Karpas-422 (cell line): Measurements from ENCODE around the gene C16orf96. TPM values are rescaled to one million over a fixed set of nuclear protein-coding genes. Genes with fewer than 3 reads are reported as not detected.

Experiments
- DNase-seq: peaks from one replicate; pipeline ENCODE4 v3.0.0-alpha.2; 2015
- H2AFZ ChIP-seq: fragments of 200-600 bp; sonication (generic); 2 replicates; pipeline ENCODE4 v1.6.1; 2014; ENCODE audit warnings: antibody characterized with exemption, low read length, mixed read lengths
- H3K27ac ChIP-seq: fragments of 200-600 bp; sonication (generic); 2 replicates; pipeline ENCODE4 v1.5.1; 2014; ENCODE audit warnings: mild to moderate bottlenecking, low read length, moderate library complexity
- H3K27me3 ChIP-seq: fragments of 200-600 bp; sonication (generic); 2 replicates; pipeline ENCODE4 v1.6.1; 2014; ENCODE audit warnings: low read length, mixed read lengths
- H3K36me3 ChIP-seq: fragments of 200-600 bp; sonication (generic); 2 replicates; pipeline ENCODE4 v1.6.1; 2014; ENCODE audit warnings: low read length, mixed read lengths; ENCODE audit not compliant: insufficient read depth
- H3K4me1 ChIP-seq: fragments of 200-600 bp; sonication (generic); 2 replicates; pipeline ENCODE4 v1.6.1; 2014; ENCODE audit warnings: mild to moderate bottlenecking, low read length, mixed read lengths
- H3K4me2 ChIP-seq: fragments of 200-600 bp; sonication (generic); 2 replicates; pipeline ENCODE4 v1.6.1; 2014; ENCODE audit warnings: low read length, low read depth, mild to moderate bottlenecking; ENCODE audit not compliant: poor library complexity, severe bottlenecking
- H3K4me3 ChIP-seq: fragments of 200-600 bp; sonication (generic); 2 replicates; pipeline ENCODE4 v1.5.1; 2014; ENCODE audit warnings: mild to moderate bottlenecking, antibody characterized with exemption, low read length, mixed read lengths
- H3K79me2 ChIP-seq: fragments of 200-600 bp; sonication (generic); 2 replicates; pipeline ENCODE4 v1.6.1; 2014; ENCODE audit warnings: mild to moderate bottlenecking, low read length, mixed read lengths
- H3K9ac ChIP-seq: fragments of 200-600 bp; sonication (generic); 2 replicates; pipeline ENCODE4 v1.6.0; 2014; ENCODE audit warnings: low read length
- H3K9me2 ChIP-seq: fragments of 200-600 bp; sonication (generic), shearing (Covaris generic); replicated peaks from 2 replicates; pipeline ENCODE4 v1.6.0; 2014; ENCODE audit warnings: mild to moderate bottlenecking, low read length, moderate library complexity; ENCODE audit not compliant: insufficient read depth
- H3K9me3 ChIP-seq: fragments of 300-700, 200-600 bp; sonication (generic); 2 replicates; pipeline ENCODE4 v1.6.1; 2014; ENCODE audit warnings: low read length, mixed read lengths
- H4K20me1 ChIP-seq: fragments of 200-600 bp; sonication (generic); 2 replicates; pipeline ENCODE4 v1.6.1; 2014; ENCODE audit warnings: mild to moderate bottlenecking, antibody characterized with exemption, low read length, low read depth; ENCODE audit not compliant: insufficient read depth
- small RNA-seq: library from RNA; depleted of rRNA; stranded (forward); fragments of <200 nt; gene quantifications from one replicate; pipeline ENCODE3, GENCODE V24; 2014
- total RNA-seq: library from RNA; depleted of rRNA; stranded (reverse); fragments of >200 nt; shearing (Covaris generic); gene quantifications from 2 replicates; pipeline ENCODE4 v1.2.3, GENCODE V29; 2014; ENCODE audit warnings: low replicate concordance; rRNA removed

The C16orf96 gene
- total RNA-seq, 1 experiment from 2014 or later, result not detected

DNA sequence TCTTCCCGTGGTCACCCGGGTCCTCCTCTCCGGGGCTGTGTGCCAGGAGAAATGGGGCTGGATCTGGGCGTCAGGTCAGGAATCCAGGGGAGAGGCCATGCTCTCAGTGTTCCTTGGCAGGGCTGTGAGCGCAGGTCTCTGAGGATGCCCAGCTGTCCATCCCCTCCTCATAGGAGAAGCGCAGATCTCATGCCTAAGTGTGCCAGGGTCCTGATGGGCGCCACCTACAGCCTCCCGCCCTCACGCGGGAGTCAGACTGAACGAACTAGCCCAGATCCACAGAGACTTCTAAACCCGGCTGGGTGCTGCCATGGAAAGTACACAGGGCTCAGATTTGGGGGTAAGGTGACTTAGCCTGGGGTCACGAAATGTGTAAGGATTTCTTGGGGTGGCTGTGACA, 92.8 kb downstream of the C16orf96 start:
- no peak overlapping the region for H3K4me3 ChIP-seq
- no peak overlapping the region for H3K9ac ChIP-seq
- no peaks in the 10 kb centered on the region for H3K36me3 ChIP-seq
- no peaks in the 10 kb centered on the region for H4K20me1 ChIP-seq
- no peaks in the 10 kb centered on the region for H3K9me2 ChIP-seq
- peaks cover 8% of the 10 kb centered on the region for H3K4me1 ChIP-seq
- no peak overlapping the region for H3K27ac ChIP-seq
- H3K9me3 ChIP-seq, result no peaks in the 10 kb centered on the region
- H3K79me2 ChIP-seq, result peaks cover 43% of the 10 kb centered on the region
- peak; percentile 57 for DNase-seq
- H3K4me2 ChIP-seq, result no peak overlapping the region
- no peaks in the 10 kb centered on the region for H3K27me3 ChIP-seq
- H2AFZ ChIP-seq, result no peak overlapping the region

DNA sequence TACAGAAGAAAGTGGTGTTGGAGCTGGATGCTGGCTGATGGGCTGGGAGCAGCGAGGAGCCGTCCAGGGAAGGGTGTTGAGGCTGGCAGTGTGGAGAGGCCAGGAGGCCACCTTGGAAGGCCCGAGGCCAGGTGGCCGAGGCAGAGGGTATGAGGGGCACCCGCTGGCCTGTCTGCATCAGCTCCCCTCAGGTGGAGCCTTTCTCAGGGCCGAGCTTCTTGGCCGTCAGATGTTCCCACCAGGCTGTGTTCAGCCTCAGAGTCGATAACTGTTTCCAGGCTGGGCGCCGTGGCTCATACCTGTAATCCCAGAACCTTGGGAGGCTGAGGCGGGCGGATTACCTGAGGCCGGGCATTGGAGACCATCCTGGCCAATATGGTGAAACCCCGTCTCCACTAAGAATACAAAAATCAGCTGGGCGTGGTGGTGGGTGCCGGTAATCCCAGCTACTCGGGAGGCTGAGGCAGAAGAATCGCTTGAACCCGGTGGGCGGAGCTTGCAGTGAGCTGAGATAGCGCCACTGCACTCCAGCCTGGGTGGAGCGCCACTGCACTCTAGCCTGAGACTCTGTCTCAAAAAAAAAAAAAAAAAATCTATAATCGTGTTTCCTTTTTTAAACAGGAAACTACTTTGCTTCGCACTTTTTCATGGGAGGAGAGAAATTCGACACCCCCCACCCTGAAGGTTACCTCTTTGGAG, 93.8 kb downstream of the C16orf96 start:
- no peak overlapping the region for H2AFZ ChIP-seq
- no peaks in the 10 kb centered on the region for H3K9me3 ChIP-seq
- DNase-seq, result no peak
- no peak overlapping the region for H3K4me2 ChIP-seq
- H3K4me1 ChIP-seq, result peaks cover 8% of the 10 kb centered on the region
- no peak overlapping the region for H3K4me3 ChIP-seq
- no peak overlapping the region for H3K9ac ChIP-seq
- H3K36me3 ChIP-seq, result no peaks in the 10 kb centered on the region; the same call in 1 of the 2 replicates
- no peaks in the 10 kb centered on the region for H3K9me2 ChIP-seq
- H3K27ac ChIP-seq, result no peak overlapping the region
- peaks cover 36% of the 10 kb centered on the region for H3K79me2 ChIP-seq
- H4K20me1 ChIP-seq, result no peaks in the 10 kb centered on the region
- no peaks in the 10 kb centered on the region for H3K27me3 ChIP-seq

Small RNA genes within 50 kb of the gene (small RNA-seq; reads per million reads assigned to genes)
- gene RN7SL850P, result not detected

Other genes with a start within 250 kb of the C16orf96 start
- 0.07 TPM in 1 of 2 replicates, not detected in the other for gene GLIS2, start 240.3 kb upstream of the C16orf96 start, total RNA-seq
- 65.6 and 126 TPM in 2 replicates for gene PAM16, start 205.0 kb upstream of the C16orf96 start, total RNA-seq
- 4.1 and 8.9 TPM in 2 replicates for gene VASN, start 184.5 kb upstream of the C16orf96 start, total RNA-seq
- 46.2 and 84.9 TPM in 2 replicates for gene CORO7, start 139.7 kb upstream of the C16orf96 start, total RNA-seq
- 56.5 and 74.7 TPM in 2 replicates for gene DNAJA3, start 130.5 kb upstream of the C16orf96 start, total RNA-seq
- 48.2 and 129 TPM in 2 replicates for gene NMRAL1, start 81.7 kb upstream of the C16orf96 start, total RNA-seq
- 50.1 and 76.2 TPM in 2 replicates for gene HMOX2, start 79.9 kb upstream of the C16orf96 start, total RNA-seq
- gene CDIP1, start 17.6 kb upstream of the C16orf96 start, total RNA-seq, result not detected in 2 replicates
- gene UBALD1, start 58.5 kb downstream of the C16orf96 start, total RNA-seq, result 10.0 and 30.6 TPM in 2 replicates
- gene MGRN1, start 68.5 kb downstream of the C16orf96 start, total RNA-seq, result 16.8 and 23.0 TPM in 2 replicates
- gene NUDT16L1, start 137.2 kb downstream of the C16orf96 start, total RNA-seq, result 24.0 and 53.9 TPM in 2 replicates
- 6.4 and 16.8 TPM in 2 replicates for gene ANKS3, start 177.9 kb downstream of the C16orf96 start, total RNA-seq
- 0.22 and 3.7 TPM in 2 replicates for gene DNAAF8, start 178.2 kb downstream of the C16orf96 start, total RNA-seq
- gene ZNF500, start 210.8 kb downstream of the C16orf96 start, total RNA-seq, result 4.9 and 11.9 TPM in 2 replicates
- gene SEPTIN12, start 232.0 kb downstream of the C16orf96 start, total RNA-seq, result not detected in 2 replicates
- not detected in 2 replicates for gene SMIM22, start 239.0 kb downstream of the C16orf96 start, total RNA-seq
- 9.4 and 28.4 TPM in 2 replicates for gene ROGDI, start 246.3 kb downstream of the C16orf96 start, total RNA-seq